Fibroblast of villous mesenchyme (primary cell): Measurements from ENCODE around the gene NSUN2. TPM values are rescaled to one million over a fixed set of nuclear protein-coding genes. Genes with fewer than 3 reads are reported as not detected.

Experiments
- DNase-seq: peaks from one replicate; pipeline ENCODE4 v3.0.0-alpha.2; 2010; ENCODE audit warnings: low read depth
- H3K4me3 ChIP-seq: 2 replicates; pipeline ENCODE4 v1.5.1; 2011; ENCODE audit warnings: low read depth, mild to moderate bottlenecking, low read length
- total RNA-seq: library from RNA; depleted of rRNA; stranded (reverse); fragments of >200 nt; gene quantifications from 2 replicates; pipeline ENCODE4 v1.2.3, GENCODE V29; 2012
- TF ChIP-seq, protein P1 (sequence below): IDR thresholded peaks from 2 replicates; pipeline ENCODE4 v1.5.1; 2012; ENCODE audit warnings: low read depth, mild to moderate bottlenecking, low read length; ENCODE audit not compliant: insufficient read depth

The NSUN2 gene
- total RNA-seq, 1 donor: 46.2 TPM

- no peak overlapping the region for H3K4me3 ChIP-seq
- TF ChIP-seq, protein P1, sequence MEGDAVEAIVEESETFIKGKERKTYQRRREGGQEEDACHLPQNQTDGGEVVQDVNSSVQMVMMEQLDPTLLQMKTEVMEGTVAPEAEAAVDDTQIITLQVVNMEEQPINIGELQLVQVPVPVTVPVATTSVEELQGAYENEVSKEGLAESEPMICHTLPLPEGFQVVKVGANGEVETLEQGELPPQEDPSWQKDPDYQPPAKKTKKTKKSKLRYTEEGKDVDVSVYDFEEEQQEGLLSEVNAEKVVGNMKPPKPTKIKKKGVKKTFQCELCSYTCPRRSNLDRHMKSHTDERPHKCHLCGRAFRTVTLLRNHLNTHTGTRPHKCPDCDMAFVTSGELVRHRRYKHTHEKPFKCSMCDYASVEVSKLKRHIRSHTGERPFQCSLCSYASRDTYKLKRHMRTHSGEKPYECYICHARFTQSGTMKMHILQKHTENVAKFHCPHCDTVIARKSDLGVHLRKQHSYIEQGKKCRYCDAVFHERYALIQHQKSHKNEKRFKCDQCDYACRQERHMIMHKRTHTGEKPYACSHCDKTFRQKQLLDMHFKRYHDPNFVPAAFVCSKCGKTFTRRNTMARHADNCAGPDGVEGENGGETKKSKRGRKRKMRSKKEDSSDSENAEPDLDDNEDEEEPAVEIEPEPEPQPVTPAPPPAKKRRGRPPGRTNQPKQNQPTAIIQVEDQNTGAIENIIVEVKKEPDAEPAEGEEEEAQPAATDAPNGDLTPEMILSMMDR: no peak
- DNase-seq: no peak
Observed at GRCh38 chr5:6626508-6626907, 6.3 kb downstream of the NSUN2 start.

DNA sequence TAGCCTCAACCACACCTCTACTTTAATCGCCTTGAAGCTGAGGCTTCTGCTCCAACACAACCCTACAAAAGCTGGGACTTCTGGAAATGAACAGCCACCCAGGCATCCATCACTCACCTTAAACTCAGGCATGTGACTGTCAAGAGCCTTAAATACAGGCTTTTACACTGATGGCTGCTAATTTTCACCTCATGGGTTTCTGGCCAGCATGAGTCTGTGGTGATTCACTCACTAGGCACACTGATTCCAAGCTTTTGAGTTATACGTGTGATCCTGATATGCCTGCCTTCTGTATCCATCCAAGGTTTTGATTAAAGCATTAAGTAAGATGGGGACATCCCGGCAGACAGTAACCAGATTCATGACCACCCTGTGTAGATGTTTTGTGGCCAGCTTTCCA, 8.9 kb downstream of the NSUN2 start:
- DNase-seq: no peak
- no peak overlapping the region for H3K4me3 ChIP-seq
- TF ChIP-seq, protein P1: no peak

DNA sequence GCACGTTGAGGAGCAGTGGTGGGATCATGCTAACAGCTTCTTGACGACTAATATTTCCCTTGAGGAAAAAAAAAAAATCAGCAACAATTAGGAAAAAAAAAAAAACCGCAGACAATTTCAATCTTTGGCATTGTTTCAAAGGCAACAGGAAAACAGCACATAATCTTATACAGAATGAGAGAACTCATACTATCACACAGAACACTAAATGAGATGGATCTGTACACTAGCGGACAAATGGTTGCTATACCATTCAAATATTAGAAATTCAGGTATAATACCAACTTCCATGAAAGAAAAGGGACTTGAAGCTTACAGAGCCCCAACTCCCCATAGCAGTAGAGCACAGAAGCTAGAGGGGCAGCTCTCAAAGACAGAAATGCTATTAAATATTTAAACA, 9.6 kb downstream of the NSUN2 start:
- H3K4me3 ChIP-seq: no peak overlapping the region
- TF ChIP-seq, protein P1: no peak
- no peak for DNase-seq

DNA sequence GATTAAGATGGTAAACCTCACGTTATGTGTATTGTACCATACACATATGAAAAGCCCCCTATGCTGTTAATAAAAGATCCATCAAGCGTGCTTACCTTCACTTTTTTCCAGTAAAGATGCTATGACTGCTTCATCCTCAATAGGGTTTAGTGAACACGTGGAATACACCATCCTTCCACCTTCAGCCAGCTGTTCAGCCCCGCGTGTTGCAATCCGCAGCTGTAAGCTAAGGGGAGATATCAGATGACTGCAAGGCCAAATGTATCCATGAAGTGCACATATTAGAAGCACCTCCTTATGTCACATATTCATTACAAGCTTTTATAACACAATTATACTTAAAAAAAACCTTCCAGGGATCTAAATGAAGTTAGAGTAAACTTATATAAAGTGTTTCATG, 16.2 kb downstream of the NSUN2 start:
- no peak overlapping the region for H3K4me3 ChIP-seq
- no peak for DNase-seq
- TF ChIP-seq, protein P1: no peak

GRCh38 chr5:6615034-6615815, 17.6 kb downstream of the NSUN2 start:
- no peak for DNase-seq
- TF ChIP-seq, protein P1: no peak
- H3K4me3 ChIP-seq: no peak overlapping the region

- H3K4me3 ChIP-seq: no peak overlapping the region
- TF ChIP-seq, protein P1: no peak
- DNase-seq: no peak
Observed at GRCh38 chr5:6611334-6612256, 21.2 kb downstream of the NSUN2 start.
